ENCODE results near the gene MGAT2.

Gene MGAT2

DNA sequence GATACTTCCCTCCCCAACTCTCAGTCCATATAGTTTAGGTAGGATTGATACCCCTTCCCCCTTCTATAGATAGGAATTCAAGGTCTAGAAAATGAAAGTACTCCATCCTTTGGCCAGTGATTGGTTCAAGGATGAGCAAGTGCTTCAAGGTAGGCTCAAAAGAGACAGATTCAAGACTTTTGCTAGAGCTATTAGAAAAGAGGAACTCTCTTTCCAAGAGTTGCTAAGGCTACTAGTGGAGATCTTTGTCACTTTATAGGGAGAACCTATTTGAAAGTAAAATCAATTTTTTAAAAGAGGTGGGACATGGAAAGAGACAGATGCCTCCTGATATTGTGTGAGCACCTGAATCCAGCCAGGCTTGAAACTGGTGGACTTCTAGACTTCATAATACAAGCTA is 49.9 kb downstream of the MGAT2 start:
- no peak overlapping the region for H3K27ac ChIP-seq (ENCODE audit: low read depth, low read length)
- H3K36me3 ChIP-seq (ENCODE audit: insufficient read depth, low read length): no peaks in the 10 kb centered on the region
- H3K4me3 ChIP-seq (ENCODE audit: low read depth in 1 of 2, low read length in 2 of 2): no peak overlapping the region
- no peaks in the 10 kb centered on the region for H3K4me1 ChIP-seq (ENCODE audit: insufficient read depth, low read length)
- H3K9ac ChIP-seq (ENCODE audit: low read length): no peak overlapping the region
- H3K9me3 ChIP-seq (ENCODE audit: low read length): no peaks in the 10 kb centered on the region
- H3K27me3 ChIP-seq (ENCODE audit: control insufficient read depth in 1 of 2, insufficient read depth in 2 of 2, low read length in 2 of 2): no peaks in the 10 kb centered on the region
